HT1080 (cell line): Measurements from ENCODE around the gene CLBA1. TPM values are rescaled to one million over a fixed set of nuclear protein-coding genes. Genes with fewer than 3 reads are reported as not detected.
"Not testable (repeated sequence)": the region's sequence is repeated elsewhere in the genome, so short reads cannot be mapped to it uniquely, and the experiment has no call there.

Experiments
- DNase-seq: peaks from one replicate; pipeline ENCODE4 v3.0.0-alpha.2; 2015; ENCODE audit warnings: low read depth
- total RNA-seq: library from RNA; depleted of rRNA; stranded (reverse); fragments of >200 nt; shearing (Covaris generic); gene quantifications from 2 replicates; pipeline ENCODE4 v1.2.3, GENCODE V29; 2014

CLBA1 gene
- total RNA-seq, 1 experiment from 2014 or later = 5.4 TPM

DNA sequence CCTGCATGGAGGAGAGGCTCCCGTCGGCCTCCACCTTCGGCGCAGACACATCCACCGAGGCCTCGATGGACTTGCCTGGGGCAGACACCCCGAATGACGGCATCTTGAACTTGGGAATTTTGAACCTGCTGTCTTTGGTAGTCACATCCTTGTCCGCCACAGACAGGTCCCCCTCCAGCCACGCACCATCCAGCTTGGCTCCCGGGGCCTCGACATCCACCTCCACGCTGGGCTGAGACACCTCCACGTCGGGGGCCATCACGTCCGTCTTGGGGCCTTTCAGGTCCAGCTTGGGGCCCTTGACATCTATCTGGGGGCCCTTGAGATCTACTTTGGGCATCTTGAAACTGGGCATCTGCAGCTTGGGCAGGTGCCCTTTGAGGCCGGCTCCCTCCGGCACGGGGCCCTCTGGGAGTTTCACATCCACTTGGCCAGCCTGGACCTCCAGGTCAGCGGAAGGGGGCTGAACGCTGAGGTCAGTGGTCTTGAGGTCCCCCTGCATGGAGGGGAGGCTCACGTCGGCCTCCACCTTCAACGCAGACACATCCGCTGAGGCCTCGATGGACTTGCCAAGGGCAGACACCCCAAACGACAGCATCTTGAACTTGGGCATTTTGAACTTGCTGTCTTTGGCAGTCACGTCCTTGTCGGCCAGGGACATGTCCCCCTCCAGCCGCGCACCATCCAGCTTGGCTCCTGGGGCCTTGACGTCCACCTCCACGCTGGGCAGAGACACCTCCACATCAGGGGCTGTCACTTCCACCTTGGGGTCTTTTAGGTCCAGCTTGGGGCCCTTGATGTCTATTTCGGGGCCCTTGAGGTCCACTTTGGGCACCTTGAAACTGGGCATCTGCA lies 37.5 kb upstream of the CLBA1 start:
- not testable (repeated sequence) for DNase-seq

DNA sequence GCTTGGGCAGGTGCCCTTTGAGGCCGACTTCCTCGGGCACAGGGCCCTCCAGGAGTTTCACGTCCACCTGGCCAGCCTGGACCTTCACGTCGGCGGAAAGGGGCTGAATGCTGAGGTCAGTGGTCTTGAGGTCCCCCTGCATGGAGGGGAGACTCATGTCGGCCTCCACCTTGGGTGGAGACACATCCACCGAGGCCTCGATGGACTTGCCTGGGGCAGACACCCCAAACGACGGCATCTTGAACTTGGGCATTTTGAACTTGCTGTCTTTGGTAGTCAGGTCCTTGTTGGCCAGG lies 36.9 kb upstream of the CLBA1 start:
- DNase-seq = no peak

DNA sequence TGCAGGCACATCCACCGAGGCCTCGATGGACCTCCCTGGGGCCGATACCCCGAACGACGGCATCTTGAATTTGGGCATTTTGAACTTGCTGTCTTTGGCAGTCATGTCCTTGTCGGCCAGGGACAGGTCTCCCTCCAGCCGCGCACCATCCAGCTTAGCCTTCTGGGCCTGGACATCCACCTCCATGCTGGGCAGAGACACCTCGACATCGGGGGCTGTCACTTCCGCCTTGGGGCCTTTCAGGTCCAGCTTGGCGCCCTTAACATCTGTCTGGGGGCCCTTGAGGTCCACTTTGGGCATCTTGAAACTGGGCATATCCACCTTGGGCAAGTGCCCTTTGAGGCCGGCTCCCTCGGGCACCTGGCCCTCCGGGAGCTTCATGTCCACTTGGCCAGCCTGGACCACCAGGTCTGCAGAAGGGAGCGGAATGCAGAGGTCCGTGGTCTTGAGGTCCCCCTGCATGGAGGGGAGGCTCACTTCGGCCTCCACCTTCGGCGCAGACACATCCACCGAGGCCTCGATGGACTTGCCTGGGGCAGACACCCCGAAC lies 36.1 kb upstream of the CLBA1 start:
- not testable (repeated sequence) for DNase-seq

- DNase-seq = no peak
These were observed 35.6 kb upstream of the CLBA1 start for GRCh38 chr14:104950021-104950420.

DNA sequence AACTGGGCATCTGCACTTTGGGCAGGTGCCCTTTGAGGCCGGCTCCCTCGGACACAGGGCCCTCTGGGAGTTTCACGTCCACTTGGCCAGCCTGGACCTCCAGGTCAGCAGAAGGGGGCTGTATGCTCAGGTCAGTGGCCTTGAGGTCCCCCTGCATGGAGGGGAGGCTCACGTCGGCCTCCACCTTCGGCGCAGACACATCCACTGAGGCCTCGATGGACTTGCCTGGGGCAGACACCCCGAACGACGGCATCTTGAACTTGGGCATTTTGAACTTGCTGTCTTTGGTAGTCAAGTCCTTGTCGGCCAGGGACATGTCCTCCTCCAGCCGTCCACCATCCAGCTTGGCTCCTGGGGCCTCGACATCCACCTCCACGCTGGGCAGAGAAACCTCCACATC lies 34.9 kb upstream of the CLBA1 start:
- DNase-seq = not testable (repeated sequence)

- DNase-seq = not testable (repeated sequence)
These were observed 33.5 kb upstream of the CLBA1 start for GRCh38 chr14:104951863-104952657.

GRCh38 chr14:104953097-104953496 lies 32.5 kb upstream of the CLBA1 start:
- no peak for DNase-seq

GRCh38 chr14:104953896-104954656 lies 31.5 kb upstream of the CLBA1 start:
- DNase-seq = no peak

DNA sequence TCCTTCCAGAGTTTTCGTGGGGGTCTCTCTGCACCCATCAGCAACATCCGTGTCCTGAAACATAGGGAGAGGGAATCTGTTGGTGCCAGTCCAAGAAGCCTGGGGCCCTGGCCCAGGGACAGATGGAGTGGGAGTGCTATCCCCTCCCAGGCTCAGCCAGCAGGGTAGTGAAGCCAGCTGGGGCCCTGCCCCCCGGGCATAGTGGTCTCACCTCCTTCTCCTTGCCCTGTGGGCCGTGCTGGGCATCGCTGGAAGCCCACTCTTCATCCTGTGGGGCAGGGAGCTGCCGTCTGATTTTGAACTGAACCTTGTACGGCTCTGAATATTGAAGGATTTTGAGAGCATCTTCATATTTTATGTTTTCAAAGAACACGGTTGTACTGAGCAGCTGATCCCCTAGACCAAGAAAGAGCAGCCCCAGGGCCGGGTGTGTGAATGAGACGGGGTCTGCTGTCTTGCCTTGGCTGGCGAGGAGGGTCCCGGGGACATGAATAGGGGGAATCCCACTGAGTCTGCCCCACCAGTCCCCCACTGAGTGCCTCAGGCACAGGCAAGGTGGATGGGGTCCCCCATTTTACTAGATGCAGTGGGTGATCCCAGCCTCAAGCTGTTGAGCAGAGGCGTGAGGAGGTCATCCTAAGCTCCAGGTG lies 30.7 kb upstream of the CLBA1 start:
- DNase-seq = no peak

DNA sequence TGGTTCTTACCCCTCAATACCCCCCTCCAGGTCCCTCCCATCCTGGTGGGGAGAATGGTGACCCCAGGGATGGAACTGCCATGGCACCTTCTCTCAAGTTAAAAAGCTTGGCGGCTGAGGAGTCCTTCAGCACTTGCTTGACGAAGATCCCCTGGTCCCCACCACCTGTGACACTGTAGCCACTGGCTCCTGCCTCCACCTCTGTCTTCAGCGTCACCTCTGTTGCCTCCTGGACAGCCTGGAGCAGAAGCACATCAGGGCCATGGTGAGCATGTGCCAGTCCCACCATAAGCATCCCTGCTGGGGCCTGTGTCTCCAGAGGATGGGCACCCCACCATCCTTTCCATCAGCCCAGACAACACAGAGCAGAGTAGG lies 30.2 kb upstream of the CLBA1 start:
- no peak for DNase-seq

DNA sequence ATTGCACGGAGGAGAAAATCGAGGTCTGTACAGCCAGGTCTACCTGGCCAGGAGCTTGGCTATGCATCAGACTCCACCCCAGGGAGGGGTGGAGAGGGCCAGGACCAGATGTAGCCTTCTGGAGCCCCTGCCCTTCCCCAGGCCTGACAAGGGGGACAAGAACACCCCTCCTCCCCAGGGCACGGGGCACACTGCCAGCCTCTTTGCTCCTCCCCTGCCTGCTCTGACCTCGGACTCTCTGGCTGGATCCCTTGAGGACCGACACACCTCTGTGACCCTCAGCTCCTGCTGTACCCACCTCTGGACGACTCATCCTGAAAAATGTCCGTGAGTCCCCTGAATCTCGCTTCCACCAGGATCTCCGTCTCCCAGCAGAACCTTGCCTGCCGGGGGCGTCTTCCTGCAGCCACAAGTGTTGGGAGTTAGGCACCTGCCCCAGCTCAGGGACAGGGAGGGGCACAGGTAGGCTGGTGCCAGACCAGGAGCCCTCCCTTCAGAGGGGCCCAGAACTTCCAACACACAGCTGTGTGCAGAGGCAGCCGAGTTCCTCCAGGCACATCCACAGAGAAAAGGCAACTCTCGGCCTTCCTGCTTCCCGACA lies 29.2 kb upstream of the CLBA1 start:
- no peak for DNase-seq

DNA sequence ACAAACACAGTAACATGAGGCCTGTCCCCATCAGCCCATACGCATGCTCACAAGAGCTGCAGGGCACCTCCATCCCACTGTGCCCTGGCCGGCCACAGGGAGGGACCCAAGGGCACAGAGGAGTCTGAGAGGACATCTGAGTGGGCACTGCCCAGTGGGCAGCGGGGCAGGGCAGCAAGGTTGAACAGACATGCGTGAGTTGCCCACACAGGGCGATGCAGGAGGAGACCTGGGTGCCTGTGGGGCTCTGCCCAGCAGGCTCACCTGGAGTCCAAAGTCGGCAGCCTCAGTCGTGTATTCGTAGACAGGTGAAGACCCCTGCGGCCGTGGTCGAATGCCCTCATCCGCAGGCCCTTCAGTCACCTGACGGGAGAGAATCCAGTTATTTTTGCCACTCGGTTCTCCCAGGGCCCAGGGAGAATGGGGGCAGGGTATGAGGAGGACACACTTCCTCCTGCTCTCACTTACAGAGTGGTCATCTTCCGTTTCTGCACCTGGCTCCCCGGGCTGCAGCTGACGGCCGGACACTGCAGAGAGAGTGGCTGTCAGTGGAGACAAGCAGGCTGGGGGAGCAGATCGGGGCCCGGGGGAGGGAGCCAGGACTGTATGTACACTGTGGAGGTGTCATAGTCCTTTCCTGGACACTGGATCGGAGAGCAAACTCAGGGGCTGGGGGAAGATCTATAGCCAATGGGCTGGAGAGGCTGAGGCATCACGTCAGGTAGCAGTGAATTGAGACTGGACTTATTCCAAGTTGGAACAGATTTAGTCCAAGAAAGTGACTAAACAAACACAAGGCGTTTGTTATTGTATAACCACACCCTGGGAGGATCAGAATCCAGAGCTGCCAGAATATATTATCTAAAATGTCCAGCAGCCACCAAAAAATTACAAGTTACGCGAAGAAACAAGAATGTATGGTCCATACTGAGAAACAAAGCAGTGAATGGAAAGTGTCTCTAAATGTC lies 28.2 kb upstream of the CLBA1 start:
- no peak for DNase-seq

GRCh38 chr14:104964546-104964945 lies 21.0 kb upstream of the CLBA1 start:
- DNase-seq = no peak

GRCh38 chr14:104965561-104966231 lies 19.9 kb upstream of the CLBA1 start:
- no peak for DNase-seq

DNA sequence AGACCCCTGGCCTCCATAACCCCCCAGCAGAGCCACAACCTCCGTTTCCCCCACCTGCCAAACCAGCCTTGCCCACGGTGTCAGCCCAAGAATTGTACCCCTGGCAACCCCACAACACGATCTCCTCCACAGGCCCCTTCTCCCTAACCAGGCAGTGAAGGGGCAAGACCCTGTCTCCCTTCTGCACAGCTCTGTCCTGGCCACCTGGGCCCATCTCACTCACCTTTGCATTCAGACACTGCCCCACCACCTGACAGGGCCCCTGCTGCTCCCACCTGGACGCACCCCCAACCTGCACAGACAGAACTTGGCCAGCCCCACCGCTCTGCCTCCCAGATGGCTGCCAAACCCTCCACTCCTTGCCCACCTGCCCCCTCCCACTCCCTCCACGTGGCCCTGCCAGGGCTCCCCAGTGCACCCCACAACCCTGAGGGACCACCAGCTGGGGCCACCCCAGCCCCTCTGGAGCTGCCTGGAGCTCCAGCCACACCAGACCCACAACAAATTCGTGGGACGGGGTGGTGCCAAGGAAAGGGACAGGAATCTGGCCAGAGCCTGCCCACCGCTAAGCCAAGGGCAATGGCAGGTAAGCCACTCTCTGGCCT lies 19.2 kb upstream of the CLBA1 start:
- DNase-seq = no peak

- DNase-seq = no peak
These were observed 18.6 kb upstream of the CLBA1 start for GRCh38 chr14:104966981-104967385.

DNA sequence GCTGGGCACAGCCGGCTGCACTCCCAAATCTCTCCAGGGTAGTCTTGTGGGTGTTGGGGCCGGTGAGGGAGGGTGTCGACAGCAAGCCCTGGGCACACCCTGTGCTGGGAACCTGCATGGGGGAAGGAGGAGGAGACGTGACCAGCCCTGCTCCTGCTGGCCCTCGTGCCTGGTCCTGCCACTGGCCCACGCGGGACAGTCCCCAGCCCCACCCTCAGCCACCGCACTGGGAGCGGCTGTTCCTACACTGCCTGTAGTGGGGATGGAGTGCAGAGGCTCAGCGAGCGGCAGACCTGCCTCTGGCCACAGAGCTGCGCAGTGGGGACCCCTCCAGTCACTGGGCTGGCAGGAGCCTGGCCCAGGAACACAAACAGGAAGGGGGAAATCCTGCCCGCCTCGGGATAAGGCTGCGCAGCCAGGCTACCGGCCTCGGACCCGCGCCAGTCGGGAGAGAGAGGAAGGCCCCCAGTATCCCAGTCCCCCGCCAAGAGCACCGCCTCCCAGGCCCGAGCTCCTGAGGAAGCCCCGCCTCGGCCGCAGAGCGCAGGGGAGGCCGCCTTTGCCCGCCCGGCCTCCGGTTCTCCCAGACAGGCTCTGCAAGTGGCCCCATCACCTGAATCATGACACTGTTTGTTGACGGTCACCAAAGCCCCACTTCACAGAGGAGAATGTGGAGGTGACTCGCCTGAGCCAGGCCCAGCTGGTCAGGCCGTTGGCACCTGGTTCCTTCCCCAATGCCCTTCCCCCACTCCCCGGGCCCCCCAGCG lies 18.0 kb upstream of the CLBA1 start:
- DNase-seq = no peak

DNA sequence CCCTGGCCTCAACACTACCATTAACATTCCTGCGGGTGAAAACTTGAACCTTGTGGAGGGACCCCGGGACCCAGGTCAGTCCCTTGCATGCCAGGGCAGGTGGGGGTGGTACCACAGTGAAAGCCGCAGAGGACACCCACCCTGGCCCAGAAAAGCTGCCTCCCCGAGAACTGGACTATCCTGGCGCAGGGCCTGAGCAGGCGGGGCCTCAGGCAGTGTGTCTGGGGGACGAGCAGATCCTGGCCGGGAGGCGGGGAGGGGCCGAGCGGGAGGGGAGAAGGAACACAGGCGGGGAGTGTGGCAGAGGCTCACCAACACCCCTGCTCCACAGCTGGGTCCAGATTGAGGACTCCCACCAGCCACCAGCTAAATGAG lies 17.4 kb upstream of the CLBA1 start:
- peak; percentile 27 for DNase-seq
